IPS-18c (cell line): ENCODE measurements around the gene UNC80.

Experiments used
- H3K4me3 ChIP-seq: 2 replicates; pipeline ENCODE4 v1.7.0; 2013; ENCODE audit warnings: low read depth, mild to moderate bottlenecking, low read length, moderate library complexity; ENCODE audit not compliant: insufficient read depth
- H3K9me3 ChIP-seq: one replicate; pipeline ENCODE4 v1.6.1; 2013; ENCODE audit warnings: mild to moderate bottlenecking, low read length, moderate library complexity; ENCODE audit not compliant: control insufficient read depth, insufficient read depth

Gene UNC80

GRCh38 chr2:209771474-209772289 is at the start of gene UNC80:
Gene UNC80, plus strand, starts transcription at chr2:209771832. Its CDS starts 241 bp downstream, at chr2:209772073.
- Histone ChIP-seq H3K4me3 (peak within 1 kb of the TSS; percentile 56), H3K9me3 (no peaks in the 10 kb centered on the region)

GRCh38 chr2:209726311-209726710 is 45.3 kb upstream of the UNC80 start:
- H3K4me3 ChIP-seq, result no peak overlapping the region
- H3K9me3 ChIP-seq, result no peaks in the 10 kb centered on the region

- no peak overlapping the region for H3K4me3 ChIP-seq
Observed at GRCh38 chr2:209727077-209727476, 44.6 kb upstream of the UNC80 start.

GRCh38 chr2:209734805-209735204 is 36.8 kb upstream of the UNC80 start:
- H3K4me3 ChIP-seq, result no peak overlapping the region
- H3K9me3 ChIP-seq, result no peaks in the 10 kb centered on the region

More at GRCh38 chr2:209727077-209727476, 44.6 kb upstream of the UNC80 start:
- no peaks in the 10 kb centered on the region for H3K9me3 ChIP-seq

- Histone ChIP-seq H3K9me3 (no peaks in the 10 kb centered on the region), H3K4me3 (no peak overlapping the region)
Observed at GRCh38 chr2:209741953-209742352, 29.7 kb upstream of the UNC80 start.

GRCh38 chr2:209753020-209753419 is 18.6 kb upstream of the UNC80 start:
- Histone ChIP-seq H3K4me3 (no peak overlapping the region), H3K9me3 (peaks cover 2% of the 10 kb centered on the region)

GRCh38 chr2:209757163-209757562 is 14.5 kb upstream of the UNC80 start:
- Histone ChIP-seq H3K9me3 (peaks cover 2% of the 10 kb centered on the region), H3K4me3 (no peak overlapping the region)

GRCh38 chr2:209761566-209761965 is 10.1 kb upstream of the UNC80 start:
- Histone ChIP-seq H3K9me3 (no peaks in the 10 kb centered on the region), H3K4me3 (no peak overlapping the region)

- no peak overlapping the region for H3K4me3 ChIP-seq
- no peaks in the 10 kb centered on the region for H3K9me3 ChIP-seq
Observed at GRCh38 chr2:209762563-209762962, 9.1 kb upstream of the UNC80 start.

- no peak overlapping the region for H3K4me3 ChIP-seq
- no peaks in the 10 kb centered on the region for H3K9me3 ChIP-seq
Observed at GRCh38 chr2:209763106-209763505, 8.5 kb upstream of the UNC80 start.

- Histone ChIP-seq H3K9me3 (no peaks in the 10 kb centered on the region), H3K4me3 (no peak overlapping the region)
Observed at GRCh38 chr2:209766613-209767012, 5.0 kb upstream of the UNC80 start.

GRCh38 chr2:209767316-209767715 is 4.3 kb upstream of the UNC80 start:
- no peak overlapping the region for H3K4me3 ChIP-seq
- no peaks in the 10 kb centered on the region for H3K9me3 ChIP-seq

- Histone ChIP-seq H3K4me3 (no peak overlapping the region), H3K9me3 (no peaks in the 10 kb centered on the region)
Observed at GRCh38 chr2:209768557-209768956, 3.1 kb upstream of the UNC80 start.

GRCh38 chr2:209772290-209772685 is 656 bp downstream of the UNC80 start:
- H3K9me3 ChIP-seq, result no peaks in the 10 kb centered on the region
- peak overlapping the region; percentile 56 for H3K4me3 ChIP-seq

GRCh38 chr2:209773377-209773776 is 1.7 kb downstream of the UNC80 start:
- Histone ChIP-seq H3K9me3 (no peaks in the 10 kb centered on the region), H3K4me3 (no peak overlapping the region)

- H3K9me3 ChIP-seq, result no peaks in the 10 kb centered on the region
Observed at GRCh38 chr2:209787416-209787815, 15.8 kb downstream of the UNC80 start.

GRCh38 chr2:209788925-209789324 is 17.3 kb downstream of the UNC80 start:
- Histone ChIP-seq H3K4me3 (no peak overlapping the region), H3K9me3 (no peaks in the 10 kb centered on the region)

More at GRCh38 chr2:209787416-209787815, 15.8 kb downstream of the UNC80 start:
- H3K4me3 ChIP-seq, result no peak overlapping the region

- Histone ChIP-seq H3K4me3 (no peak overlapping the region), H3K9me3 (no peaks in the 10 kb centered on the region)
Observed at GRCh38 chr2:209790066-209790728, 18.6 kb downstream of the UNC80 start.
